GM12878 (cell line): ENCODE measurements around the gene NCR2. TPM values are rescaled to one million over a fixed set of nuclear protein-coding genes. Genes with fewer than 3 reads are reported as not detected.

Experiments used
- ATAC-seq: fragments of 200-7000 bp; cut with Tn5 transposase; 3 replicates; pipeline ENCODE4 v1.9.1; 2020; ENCODE audit warnings: mild to moderate bottlenecking, moderate library complexity
- BruUV-seq: library from RNA; stranded (reverse); fragments of 400-500 nt; replicated peaks from 2 replicates; lab custom pipeline; 2021; lab: Mats Ljungman, UMichigan
- CTCF ChIA-PET: fragments of 300-600 bp; sonication (Branson Sonifier 250); formaldehyde crosslinking; extraction: SDS; loops from one replicate; lab custom pipeline; 2021; ENCODE audit warnings: inconsistent platforms; lab: Yijun Ruan, JAX
- POLR2A ChIA-PET: fragments of 350-600 bp; formaldehyde crosslinking; extraction: SDS; loops from one replicate; lab custom pipeline; 2021; ENCODE audit warnings: inconsistent platforms; lab: Charles Lee
- RAD21 ChIA-PET: fragments of 300-600 bp; sonication (Branson Sonifier 250); formaldehyde crosslinking; loops from one replicate; lab custom pipeline; 2023; ENCODE audit warnings: antibody characterized with exemption; ENCODE audit not compliant: unreplicated experiment; lab: Charles Lee
- SMC1A ChIA-PET: fragments of 300-600 bp; sonication (Branson Sonifier 250); formaldehyde crosslinking; loops from one replicate; lab custom pipeline; 2023; ENCODE audit not compliant: unreplicated experiment, uncharacterized antibody; lab: Charles Lee
- DNase-seq: peaks from one replicate; pipeline ENCODE4 v3.0.0-alpha.2; 2011; ENCODE audit warnings: low read depth, low spot score
- FAIRE-seq: peaks from 3 replicates; lab custom pipeline; 2011; peaks lifted over from hg19 to GRCh38; lab: Jason Lieb, UNC
- H2AFZ ChIP-seq: 2 replicates; pipeline ENCODE4 v1.6.0; 2011; ENCODE audit warnings: low read depth, low read length, control low read depth; ENCODE audit not compliant: control insufficient read depth
- H3K27ac ChIP-seq: 2 replicates; pipeline ENCODE4 v1.5.1; 2011; ENCODE audit warnings: control low read depth; ENCODE audit not compliant: control insufficient read depth, insufficient read depth
- H3K27me3 ChIP-seq, 2 experiments: replicated peaks in 1 of 2; 2 replicates each; pipeline versions ENCODE4 v1.6.0 to v1.6.1; 2011; ENCODE audit warnings: low read length in 1 of 2; ENCODE audit not compliant: control insufficient read depth in 2 of 2, insufficient read depth in 2 of 2
- H3K36me3 ChIP-seq, 2 experiments: 2 replicates each; pipeline ENCODE4 v1.5.1; 2011; ENCODE audit warnings: low read length in 1 of 2; ENCODE audit not compliant: control insufficient read depth in 2 of 2, insufficient read depth in 2 of 2
- H3K4me1 ChIP-seq: 2 replicates; pipeline ENCODE4 v1.6.1; 2011; ENCODE audit warnings: mild to moderate bottlenecking, low read length, moderate library complexity, mixed read lengths; ENCODE audit not compliant: control insufficient read depth, insufficient read depth
- H3K4me2 ChIP-seq: 2 replicates; pipeline ENCODE4 v1.6.0; 2011; ENCODE audit warnings: control low read depth; ENCODE audit not compliant: control insufficient read depth, insufficient read depth
- H3K4me3 ChIP-seq: fragments of 200-600 bp; sonication (generic); 2 replicates; pipeline ENCODE4 v1.5.1; 2016
- H3K79me2 ChIP-seq: 2 replicates; pipeline ENCODE4 v1.6.0; 2011; ENCODE audit warnings: low read length; ENCODE audit not compliant: control insufficient read depth, insufficient read depth
- H3K9ac ChIP-seq: 2 replicates; pipeline ENCODE4 v1.8.0; 2011; ENCODE audit warnings: low read length, control low read depth, mixed read lengths; ENCODE audit not compliant: control insufficient read depth, insufficient read depth
- H3K9me3 ChIP-seq: replicated peaks from 3 replicates; pipeline ENCODE4 v1.5.1; 2011; ENCODE audit warnings: mild to moderate bottlenecking, low read length; ENCODE audit not compliant: control insufficient read depth, insufficient read depth
- H4K20me1 ChIP-seq: 2 replicates; pipeline ENCODE4 v1.6.0; 2011; ENCODE audit not compliant: control insufficient read depth, insufficient read depth
- BRCA1 ChIP-seq: IDR thresholded peaks from 2 replicates; pipeline ENCODE4 v1.6.1; 2011; ENCODE audit warnings: low read depth, low read length, improper control_type of control experiment
- CEBPB ChIP-seq, 2 experiments: fragments of 150-350 bp in 1 of 2; IDR thresholded peaks; 2 replicates each; pipeline ENCODE4 v1.6.1; 2012 to 2014; ENCODE audit warnings: low read depth in 2 of 2, low read length in 2 of 2, borderline replicate concordance in 1 of 2, inconsistent platforms in 1 of 2
- EP300 ChIP-seq, 2 experiments: fragments of 150-350 bp in 1 of 2; IDR thresholded peaks; 2 replicates each; pipeline ENCODE4 v1.6.1; 2011 to 2012; ENCODE audit warnings: low read depth in 2 of 2, low read length in 2 of 2, borderline replicate concordance in 1 of 2, improper control_type of control experiment in 1 of 2, inconsistent platforms in 1 of 2; ENCODE audit not compliant: control insufficient read depth in 1 of 2
- HDAC6 ChIP-seq: fragments of 200-600 bp; sonication (generic); IDR thresholded peaks from one replicate; pipeline ENCODE4 v1.8.0; 2017; ENCODE audit warnings: antibody characterized with exemption; ENCODE audit not compliant: unreplicated experiment
- MEF2A ChIP-seq: IDR thresholded peaks from 2 replicates; pipeline ENCODE4 v1.6.1; 2011; ENCODE audit warnings: low read depth, mild to moderate bottlenecking, low read length, moderate library complexity; ENCODE audit not compliant: insufficient read depth
- MTA2 ChIP-seq: fragments of 450-650 bp; IDR thresholded peaks from 2 replicates; pipeline ENCODE4 v1.6.1; 2016; ENCODE audit warnings: low read depth, mild to moderate bottlenecking, moderate library complexity
- MXI1 ChIP-seq: fragments of 150-350 bp; IDR thresholded peaks from 2 replicates; pipeline ENCODE4 v1.6.1; 2011; ENCODE audit warnings: low read depth, mild to moderate bottlenecking, inconsistent platforms, low read length, improper control_type of control experiment
- NRF1 ChIP-seq: conservative IDR thresholded peaks from 2 replicates; pipeline ENCODE4 v1.6.1; 2011; ENCODE audit warnings: mild to moderate bottlenecking, low read depth, low read length, improper control_type of control experiment
- PAX5 ChIP-seq: IDR thresholded peaks from 2 replicates; pipeline ENCODE4 v1.6.1; 2011; ENCODE audit warnings: low read depth, low read length, borderline replicate concordance
- SIN3A ChIP-seq: IDR thresholded peaks from 2 replicates; pipeline ENCODE4 v1.6.1; 2012; ENCODE audit warnings: low read depth, low read length, improper control_type of control experiment
- SREBF2 ChIP-seq: IDR thresholded peaks from 2 replicates; pipeline ENCODE4 v1.6.1; 2012; ENCODE audit warnings: mild to moderate bottlenecking, low read length
- ZNF384 ChIP-seq: IDR thresholded peaks from 2 replicates; pipeline ENCODE4 v1.6.1; 2012; ENCODE audit warnings: low read depth, mild to moderate bottlenecking, low read length, improper control_type of control experiment, borderline replicate concordance
- WGBS: methylation state at CpG from one replicate; pipeline ENCODE4 v1.1.6; 2016; ENCODE audit warnings: low lambda C conversion rate; ENCODE audit not compliant: insufficient replicate concordance, insufficient coverage; ENCODE audit errors: missing lambda C conversion rate; 5-methylcytosine and 5-hydroxymethylcytosine counted together
- in situ Hi-C: fragments of 300-500 bp; cut with MboI; formaldehyde crosslinking; loops from 9 replicates; pipeline ENCODE4 v1.14.3; 2018; ENCODE audit warnings: mixed read lengths
- intact Hi-C: fragments of 100-400 bp; cut with micrococcal nuclease; formaldehyde crosslinking; loops from one replicate; pipeline ENCODE4 v1.14.2; 2022; ENCODE audit not compliant: unreplicated experiment
- polyA plus RNA-seq, 11 experiments: library from polyadenylated mRNA; depleted of rRNA in 4 of 11; unstranded in 6 of 11; stranded (reverse) in 5 of 11; fragments of >200 nt; fragmentation: Nextera tagmentation in 4 of 11; fragmentation: Illumina TruSeq in 1 of 11; extraction: Ambion mirVana in 4 of 11; extraction: Trizol in 1 of 11; gene quantifications; 1 replicate in 1 of 11; 2 replicates in 10 of 11; pipeline versions ENCODE4 v1.2.1 to v1.2.3, GENCODE V29; 2011 to 2016; ENCODE audit warnings: inconsistent platforms in 2 of 11, missing spikeins in 2 of 11, low read depth in 1 of 11
- total RNA-seq, 4 experiments: library from RNA; depleted of rRNA in 3 of 4; stranded (reverse); fragments of >200 nt in 3 of 4; fragmentation: Illumina TruSeq in 1 of 4; extraction: Trizol in 1 of 4; gene quantifications; 2 replicates each; pipeline versions ENCODE4 v1.2.1 to v1.2.3, GENCODE V29; 2013 to 2021
- TF ChIP-seq, protein P1 (sequence below): IDR thresholded peaks from 2 replicates; pipeline ENCODE4 v1.6.1; 2011; ENCODE audit warnings: borderline replicate concordance, low read depth, mild to moderate bottlenecking, moderate library complexity, low read length; ENCODE audit not compliant: insufficient read depth, poor library complexity, severe bottlenecking
- TF ChIP-seq, protein P2 (sequence below): IDR thresholded peaks from 2 replicates; pipeline ENCODE4 v1.6.1; 2012; ENCODE audit warnings: mild to moderate bottlenecking, low read depth, low read length
- TF ChIP-seq, protein P3 (sequence below): fragments of 450-650 bp; IDR thresholded peaks from 2 replicates; pipeline ENCODE4 v1.6.1; 2017; ENCODE audit warnings: low read depth, mild to moderate bottlenecking, moderate library complexity

NCR2 gene
- total and polyA plus RNA-seq, 10 of the 15 experiments (the other 5 are each of a cell fraction or from before 2014, with no cell fraction given) = 0.21 to 0.53 TPM; not detected in 8

DNA sequence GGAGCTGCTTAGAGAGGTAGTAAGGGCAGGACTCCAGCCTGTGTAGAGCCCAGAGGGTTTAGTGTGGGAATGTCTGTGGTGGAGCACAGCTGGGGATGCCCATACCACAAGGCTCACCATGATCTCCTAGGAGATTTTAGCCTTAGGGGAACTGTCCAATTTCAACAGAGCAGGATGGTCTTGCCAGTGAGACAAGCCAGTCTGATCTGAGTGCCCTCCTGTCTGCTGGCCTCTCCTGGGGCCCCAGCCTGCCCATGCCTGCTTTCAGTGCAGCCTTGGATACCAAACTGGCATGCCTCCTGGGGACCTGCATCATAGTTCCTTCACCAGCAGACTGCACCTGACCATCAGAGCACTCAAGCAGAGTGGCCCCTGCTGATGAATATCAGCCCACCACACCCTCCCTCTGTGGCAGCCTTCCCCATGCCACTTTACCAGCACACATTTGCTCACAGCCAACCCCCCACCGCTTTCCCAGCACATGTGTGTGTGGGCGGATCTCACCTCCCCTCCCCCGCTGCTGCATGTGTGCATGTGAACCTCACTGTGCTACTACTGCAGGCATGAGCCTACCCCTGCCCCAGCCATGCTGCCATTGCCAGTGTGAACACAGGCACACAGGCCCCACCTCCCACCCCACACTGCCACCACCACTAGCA lies 41.1 kb upstream of the NCR2 start:
- Histone ChIP-seq H3K27me3 (no peaks in the 10 kb centered on the region), H4K20me1 (no peaks in the 10 kb centered on the region), H2AFZ (no peak overlapping the region), H3K4me2 (no peak overlapping the region), H3K4me3 (no peak overlapping the region), H3K9ac (no peak overlapping the region), H3K27ac (no peak overlapping the region), H3K9me3 (peaks cover 9% of the 10 kb centered on the region; the same call in 2 of the 3 replicates), H3K79me2 (no peaks in the 10 kb centered on the region), H3K4me1 (peaks cover 5% of the 10 kb centered on the region; the same call in 1 of the 2 replicates), H3K36me3 (no peaks in the 10 kb centered on the region)
- WGBS = 39% methylated on average over 3 of the region's 3 CpGs
- no peak for DNase-seq
- ATAC-seq = no peak
- ChIA-PET SMC1A (interaction anchor here (1.0 to 4.6 kb wide), 3 partner anchors 13 to 94 kb away, joined by 6 to 31 read pairs (median 8); partner anchors contain the start of gene TREML2), POLR2A (interaction anchor here (1.1 kb wide), 1 partner anchor 21 kb away, joined by 3 read pairs; no protein-coding TSS in a partner anchor), RAD21 (interaction anchor here (1.8 to 1.9 kb wide), 2 partner anchors 13 to 21 kb away, joined by 5 to 7 read pairs; no protein-coding TSS in a partner anchor), CTCF (interaction anchor here (1.0 to 2.6 kb wide), 3 partner anchors 13 to 40 kb away, joined by 4 to 10 read pairs (median 5); partner anchors contain the start of gene NCR2)
- intact Hi-C loops = no loop called here
- in situ Hi-C loops = no loop called here
- BruUV-seq = no TSS peak
- FAIRE-seq = no peak
- TF ChIP-seq SREBF2 (no peak), BRCA1 (no peak), ZNF384 (no peak), MXI1 (no peak), SIN3A (no peak), MEF2A (no peak), HDAC6 (no peak), MTA2 (0 out of 2 replicates have a peak, but pooled peaks have one; percentile 31), CEBPB (IDR thresholded peaks at IDR 0.05; ENCODE audit: borderline replicate concordance in 1 of 2, low read depth in 2 of 2, low read length in 2 of 2) (no peak), PAX5 (no peak), EP300 (IDR thresholded peaks at IDR 0.05; ENCODE audit: borderline replicate concordance in 1 of 2, control insufficient read depth in 1 of 2, low read depth in 2 of 2, low read length in 2 of 2) (no peak), NRF1 (no peak)
- TF ChIP-seq, protein P1, sequence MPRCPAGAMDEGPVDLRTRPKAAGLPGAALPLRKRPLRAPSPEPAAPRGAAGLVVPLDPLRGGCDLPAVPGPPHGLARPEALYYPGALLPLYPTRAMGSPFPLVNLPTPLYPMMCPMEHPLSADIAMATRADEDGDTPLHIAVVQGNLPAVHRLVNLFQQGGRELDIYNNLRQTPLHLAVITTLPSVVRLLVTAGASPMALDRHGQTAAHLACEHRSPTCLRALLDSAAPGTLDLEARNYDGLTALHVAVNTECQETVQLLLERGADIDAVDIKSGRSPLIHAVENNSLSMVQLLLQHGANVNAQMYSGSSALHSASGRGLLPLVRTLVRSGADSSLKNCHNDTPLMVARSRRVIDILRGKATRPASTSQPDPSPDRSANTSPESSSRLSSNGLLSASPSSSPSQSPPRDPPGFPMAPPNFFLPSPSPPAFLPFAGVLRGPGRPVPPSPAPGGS = no peak
- TF ChIP-seq, protein P2, sequence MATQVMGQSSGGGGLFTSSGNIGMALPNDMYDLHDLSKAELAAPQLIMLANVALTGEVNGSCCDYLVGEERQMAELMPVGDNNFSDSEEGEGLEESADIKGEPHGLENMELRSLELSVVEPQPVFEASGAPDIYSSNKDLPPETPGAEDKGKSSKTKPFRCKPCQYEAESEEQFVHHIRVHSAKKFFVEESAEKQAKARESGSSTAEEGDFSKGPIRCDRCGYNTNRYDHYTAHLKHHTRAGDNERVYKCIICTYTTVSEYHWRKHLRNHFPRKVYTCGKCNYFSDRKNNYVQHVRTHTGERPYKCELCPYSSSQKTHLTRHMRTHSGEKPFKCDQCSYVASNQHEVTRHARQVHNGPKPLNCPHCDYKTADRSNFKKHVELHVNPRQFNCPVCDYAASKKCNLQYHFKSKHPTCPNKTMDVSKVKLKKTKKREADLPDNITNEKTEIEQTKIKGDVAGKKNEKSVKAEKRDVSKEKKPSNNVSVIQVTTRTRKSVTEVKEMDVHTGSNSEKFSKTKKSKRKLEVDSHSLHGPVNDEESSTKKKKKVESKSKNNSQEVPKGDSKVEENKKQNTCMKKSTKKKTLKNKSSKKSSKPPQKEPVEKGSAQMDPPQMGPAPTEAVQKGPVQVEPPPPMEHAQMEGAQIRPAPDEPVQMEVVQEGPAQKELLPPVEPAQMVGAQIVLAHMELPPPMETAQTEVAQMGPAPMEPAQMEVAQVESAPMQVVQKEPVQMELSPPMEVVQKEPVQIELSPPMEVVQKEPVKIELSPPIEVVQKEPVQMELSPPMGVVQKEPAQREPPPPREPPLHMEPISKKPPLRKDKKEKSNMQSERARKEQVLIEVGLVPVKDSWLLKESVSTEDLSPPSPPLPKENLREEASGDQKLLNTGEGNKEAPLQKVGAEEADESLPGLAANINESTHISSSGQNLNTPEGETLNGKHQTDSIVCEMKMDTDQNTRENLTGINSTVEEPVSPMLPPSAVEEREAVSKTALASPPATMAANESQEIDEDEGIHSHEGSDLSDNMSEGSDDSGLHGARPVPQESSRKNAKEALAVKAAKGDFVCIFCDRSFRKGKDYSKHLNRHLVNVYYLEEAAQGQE = peak; percentile 18; the same call in 1 of the 2 replicates
- TF ChIP-seq, protein P3, sequence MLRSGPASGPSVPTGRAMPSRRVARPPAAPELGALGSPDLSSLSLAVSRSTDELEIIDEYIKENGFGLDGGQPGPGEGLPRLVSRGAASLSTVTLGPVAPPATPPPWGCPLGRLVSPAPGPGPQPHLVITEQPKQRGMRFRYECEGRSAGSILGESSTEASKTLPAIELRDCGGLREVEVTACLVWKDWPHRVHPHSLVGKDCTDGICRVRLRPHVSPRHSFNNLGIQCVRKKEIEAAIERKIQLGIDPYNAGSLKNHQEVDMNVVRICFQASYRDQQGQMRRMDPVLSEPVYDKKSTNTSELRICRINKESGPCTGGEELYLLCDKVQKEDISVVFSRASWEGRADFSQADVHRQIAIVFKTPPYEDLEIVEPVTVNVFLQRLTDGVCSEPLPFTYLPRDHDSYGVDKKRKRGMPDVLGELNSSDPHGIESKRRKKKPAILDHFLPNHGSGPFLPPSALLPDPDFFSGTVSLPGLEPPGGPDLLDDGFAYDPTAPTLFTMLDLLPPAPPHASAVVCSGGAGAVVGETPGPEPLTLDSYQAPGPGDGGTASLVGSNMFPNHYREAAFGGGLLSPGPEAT = no peak
